Ovary (tissue), 3 donors: ENCODE results near the gene GPC6.

Experiments
- CTCF ChIP-seq, 3 donors: fragments of 450-650 bp in 2 of 3; fragments of 200-600 bp in 1 of 3; IDR thresholded peaks; one replicate each; pipeline versions ENCODE4 v1.5.1 to v1.8.0; 2016 to 2022; ENCODE audit warnings: antibody characterized with exemption in 3 of 3, mild to moderate bottlenecking in 1 of 3
- EP300 ChIP-seq: sonication (generic); formaldehyde crosslinking; IDR thresholded peaks from one replicate; pipeline ENCODE4 v1.6.1; 2017; ENCODE audit warnings: antibody characterized with exemption
- POLR2A ChIP-seq: fragments of 450-650 bp; IDR thresholded peaks from one replicate; pipeline ENCODE4 v1.6.1; 2017; ENCODE audit warnings: antibody characterized with exemption, mild to moderate bottlenecking, moderate library complexity
- donor health status: DM: no; HTN: no; CAD: no.

- TF ChIP-seq POLR2A: no peak
- TF ChIP-seq CTCF (IDR thresholded peaks at IDR 0.05): no peak
- no peak for TF ChIP-seq EP300
These were observed 419.6 kb downstream of the GPC6 start for GRCh38 chr13:93646245-93646644.
